A549 (cell line): ENCODE data around the gene ZNF618.

Experiments used
- BHLHE40 ChIP-seq: IDR thresholded peaks from 2 replicates; pipeline ENCODE4 v1.6.1; 2012; ENCODE audit warnings: low read depth, low read length, inconsistent platforms
- CEBPB ChIP-seq, 2 experiments: fragments of >200 bp in 1 of 2; sonication (Bioruptor Twin) in 1 of 2; formaldehyde crosslinking in 1 of 2; IDR thresholded peaks; 2 replicates each; pipeline ENCODE4 v1.6.1; 2012 to 2016
- CTCF ChIP-seq: fragments of >200 bp; sonication (Bioruptor Twin); formaldehyde crosslinking; IDR thresholded peaks from 3 replicates; pipeline ENCODE4 v1.5.1; 2016
- EP300 ChIP-seq, 2 experiments: fragments of >200 bp; sonication (Bioruptor Twin); formaldehyde crosslinking; IDR thresholded peaks; 2 replicates in 1 of 2; 3 replicates in 1 of 2; pipeline ENCODE4 v1.6.1; 2016 to 2017
- ESRRA ChIP-seq: fragments of 150-350 bp; IDR thresholded peaks from 2 replicates; pipeline ENCODE4 v1.6.1; 2014; ENCODE audit warnings: mild to moderate bottlenecking, low read length, borderline replicate concordance
- HMGXB4 ChIP-seq: fragments of 250-450 bp; sonication (Bioruptor Pico); IDR thresholded peaks from 2 replicates; pipeline ENCODE4 v1.5.0; 2021; ENCODE audit warnings: mild to moderate bottlenecking, moderate library complexity, borderline replicate concordance
- JUN ChIP-seq, 2 experiments: fragments of >200 bp; sonication (Bioruptor Twin); formaldehyde crosslinking; IDR thresholded peaks; 2 replicates in 1 of 2; 3 replicates in 1 of 2; pipeline ENCODE4 v1.6.1; 2016 to 2017
- KDM1A ChIP-seq: fragments of 200-600 bp; sonication (generic); IDR thresholded peaks from 2 replicates; pipeline ENCODE4 v1.6.1; 2016; ENCODE audit warnings: low read depth, mild to moderate bottlenecking
- MAFK ChIP-seq: fragments of 450-650 bp; IDR thresholded peaks from 2 replicates; pipeline ENCODE4 v1.6.1; 2014; ENCODE audit not compliant: partially characterized antibody
- MAX ChIP-seq: IDR thresholded peaks from 2 replicates; pipeline ENCODE4 v1.6.1; 2012
- POLR2A ChIP-seq: IDR thresholded peaks from 2 replicates; pipeline ENCODE4 v1.6.1; 2012; ENCODE audit warnings: mild to moderate bottlenecking, low read length
- POLR2AphosphoS2 ChIP-seq: conservative IDR thresholded peaks from 2 replicates; pipeline ENCODE4 v1.6.1; 2012; ENCODE audit warnings: low read length, improper control_type of control experiment, inconsistent platforms
- SREBF2 ChIP-seq: fragments of 450-650 bp; IDR thresholded peaks from 2 replicates; pipeline ENCODE4 v1.6.1; 2014; ENCODE audit warnings: mild to moderate bottlenecking, moderate library complexity
- TF ChIP-seq, protein P1 (sequence below): fragments of 200-600 bp; sonication (generic); IDR thresholded peaks from 2 replicates; pipeline ENCODE4 v1.6.1; 2016; ENCODE audit warnings: antibody characterized with exemption, mild to moderate bottlenecking, moderate library complexity

DNA sequence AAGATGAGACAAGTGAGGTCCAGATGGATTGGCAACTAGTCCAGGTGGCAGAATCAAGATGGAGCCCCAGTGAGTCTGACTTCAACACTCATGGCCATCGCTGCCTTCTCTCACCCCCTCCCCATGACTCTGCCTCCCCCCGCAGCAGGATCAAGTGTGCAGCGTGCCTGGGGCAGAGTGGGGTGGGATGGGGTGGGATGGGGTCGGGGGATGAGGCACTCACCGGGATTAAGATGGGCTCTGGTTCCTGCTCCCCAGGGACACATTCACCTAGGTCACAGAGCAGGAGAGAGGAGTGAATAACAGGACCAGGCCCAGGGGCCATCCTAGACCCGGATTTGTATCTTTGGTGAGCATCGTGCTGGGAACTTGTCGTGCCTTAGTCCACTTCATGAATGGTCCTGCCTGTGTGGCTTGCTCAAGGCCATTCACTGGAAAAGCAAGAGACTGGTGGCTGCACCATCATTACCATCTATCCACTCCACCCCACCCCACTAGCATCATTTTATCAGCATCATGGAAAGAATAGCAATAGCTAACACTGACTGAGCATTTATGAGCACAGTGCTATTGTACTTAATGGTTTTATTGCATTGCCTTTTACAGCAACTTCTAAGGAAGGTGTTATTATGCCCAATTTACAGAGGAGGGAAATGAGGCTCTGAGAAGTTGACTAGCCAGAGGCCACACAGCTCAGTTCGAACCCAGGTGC, 193.5 kb downstream of the ZNF618 start:
- TF ChIP-seq CTCF (no peak), MAX (no peak), POLR2AphosphoS2 (no peak), CEBPB (IDR thresholded peaks at IDR 0.05) (no peak), HMGXB4 (CRISPR knock-in tag) (no peak), SREBF2 (no peak), JUN (IDR thresholded peaks at IDR 0.05) (no peak), EP300 (IDR thresholded peaks at IDR 0.05) (no peak), ESRRA (no peak), POLR2A (no peak), BHLHE40 (no peak), KDM1A (no peak), MAFK (no peak)
- TF ChIP-seq, protein P1, sequence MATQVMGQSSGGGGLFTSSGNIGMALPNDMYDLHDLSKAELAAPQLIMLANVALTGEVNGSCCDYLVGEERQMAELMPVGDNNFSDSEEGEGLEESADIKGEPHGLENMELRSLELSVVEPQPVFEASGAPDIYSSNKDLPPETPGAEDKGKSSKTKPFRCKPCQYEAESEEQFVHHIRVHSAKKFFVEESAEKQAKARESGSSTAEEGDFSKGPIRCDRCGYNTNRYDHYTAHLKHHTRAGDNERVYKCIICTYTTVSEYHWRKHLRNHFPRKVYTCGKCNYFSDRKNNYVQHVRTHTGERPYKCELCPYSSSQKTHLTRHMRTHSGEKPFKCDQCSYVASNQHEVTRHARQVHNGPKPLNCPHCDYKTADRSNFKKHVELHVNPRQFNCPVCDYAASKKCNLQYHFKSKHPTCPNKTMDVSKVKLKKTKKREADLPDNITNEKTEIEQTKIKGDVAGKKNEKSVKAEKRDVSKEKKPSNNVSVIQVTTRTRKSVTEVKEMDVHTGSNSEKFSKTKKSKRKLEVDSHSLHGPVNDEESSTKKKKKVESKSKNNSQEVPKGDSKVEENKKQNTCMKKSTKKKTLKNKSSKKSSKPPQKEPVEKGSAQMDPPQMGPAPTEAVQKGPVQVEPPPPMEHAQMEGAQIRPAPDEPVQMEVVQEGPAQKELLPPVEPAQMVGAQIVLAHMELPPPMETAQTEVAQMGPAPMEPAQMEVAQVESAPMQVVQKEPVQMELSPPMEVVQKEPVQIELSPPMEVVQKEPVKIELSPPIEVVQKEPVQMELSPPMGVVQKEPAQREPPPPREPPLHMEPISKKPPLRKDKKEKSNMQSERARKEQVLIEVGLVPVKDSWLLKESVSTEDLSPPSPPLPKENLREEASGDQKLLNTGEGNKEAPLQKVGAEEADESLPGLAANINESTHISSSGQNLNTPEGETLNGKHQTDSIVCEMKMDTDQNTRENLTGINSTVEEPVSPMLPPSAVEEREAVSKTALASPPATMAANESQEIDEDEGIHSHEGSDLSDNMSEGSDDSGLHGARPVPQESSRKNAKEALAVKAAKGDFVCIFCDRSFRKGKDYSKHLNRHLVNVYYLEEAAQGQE, result no peak
